Pulmonary artery endothelial cell (primary cell): ENCODE measurements around the gene CLIC3. TPM values are rescaled to one million over a fixed set of nuclear protein-coding genes. Genes with fewer than 3 reads are reported as not detected.

ENCODE experiments used
- DNase-seq: peaks from one replicate; pipeline ENCODE4 v3.0.0-alpha.2; 2011; ENCODE audit warnings: low read depth, low spot score
- total RNA-seq: library from RNA; depleted of rRNA; stranded (reverse); fragments of >200 nt; gene quantifications from 2 replicates; pipeline ENCODE4 v1.2.3, GENCODE V29; 2014

CLIC3 gene
- total RNA-seq, 1 donor from 2014 or later = 0.33 TPM

GRCh38 chr9:136952876-136953770 lies 43.2 kb downstream of the CLIC3 start:
- no peak for DNase-seq

GRCh38 chr9:136952321-136952850 lies 44.0 kb downstream of the CLIC3 start:
- DNase-seq = no peak

GRCh38 chr9:136951541-136952320 lies 44.6 kb downstream of the CLIC3 start, which contains the start of gene LCN12:
TSS of gene LCN12 (plus strand) at chr9:136952273. CDS start at chr9:136952328, 55 bp downstream.
- DNase-seq = no peak

- DNase-seq = no peak
Observed at GRCh38 chr9:136950656-136951276, 45.6 kb downstream of the CLIC3 start.

GRCh38 chr9:136949817-136950655 lies 46.3 kb downstream of the CLIC3 start:
- peak; percentile 45 for DNase-seq

GRCh38 chr9:136949239-136949816 lies 47.0 kb downstream of the CLIC3 start:
- DNase-seq = no peak

- DNase-seq = no peak
Observed at GRCh38 chr9:136947955-136948510, 48.3 kb downstream of the CLIC3 start.

GRCh38 chr9:136947028-136947891 lies 49.1 kb downstream of the CLIC3 start:
- DNase-seq = no peak

GRCh38 chr9:136946228-136947027 lies 49.9 kb downstream of the CLIC3 start:
- DNase-seq = no peak

GRCh38 chr9:136945333-136946227 lies 50.8 kb downstream of the CLIC3 start:
- no peak for DNase-seq

Other genes starting within 250 kb of the CLIC3 start
- gene LCN6, start 248.0 kb downstream of the CLIC3 start, total RNA-seq = not detected in 2 replicates
- not detected in 2 replicates for gene LCN8, start 238.3 kb downstream of the CLIC3 start, total RNA-seq
- gene LCN15, start 232.1 kb downstream of the CLIC3 start, total RNA-seq = not detected in 2 replicates
- gene TMEM141, start 205.2 kb downstream of the CLIC3 start, total RNA-seq = 47.5 and 73.2 TPM in 2 replicates
- gene CCDC183, start 200.2 kb downstream of the CLIC3 start, total RNA-seq = 0.18 and 0.26 TPM in 2 replicates
- gene RABL6, start 188.6 kb downstream of the CLIC3 start, total RNA-seq = 85.5 and 96.1 TPM in 2 replicates
- 0.66 and 0.78 TPM in 2 replicates for gene AJM1, start 154.1 kb downstream of the CLIC3 start, total RNA-seq
- 150 and 171 TPM in 2 replicates for gene PHPT1, start 147.2 kb downstream of the CLIC3 start, total RNA-seq
- 0.86 and 2.1 TPM in 2 replicates for gene MAMDC4, start 144.2 kb downstream of the CLIC3 start, total RNA-seq
- gene EDF1, start 130.3 kb downstream of the CLIC3 start, total RNA-seq = 279 and 309 TPM in 2 replicates
- 12.7 and 23.9 TPM in 2 replicates for gene TRAF2, start 110.1 kb downstream of the CLIC3 start, total RNA-seq
- 171 and 182 TPM in 2 replicates for gene FBXW5, start 51.8 kb downstream of the CLIC3 start, total RNA-seq
- 0.67 TPM in 1 of 2 replicates, not detected in the other for gene C8G, start 51.3 kb downstream of the CLIC3 start, total RNA-seq
- not detected in 2 replicates for gene LCN12, start 44.3 kb downstream of the CLIC3 start, total RNA-seq
- not detected in 2 replicates for gene PTGDS, start 19.1 kb downstream of the CLIC3 start, total RNA-seq
- not detected in 2 replicates for gene LCNL1, start 13.6 kb downstream of the CLIC3 start, total RNA-seq
- 17.8 and 18.0 TPM in 2 replicates for gene PAXX, start 4.1 kb downstream of the CLIC3 start, total RNA-seq
- 7.9 and 15.7 TPM in 2 replicates for gene ABCA2, start 31.7 kb upstream of the CLIC3 start, total RNA-seq
- gene FUT7, start 35.5 kb upstream of the CLIC3 start, total RNA-seq = not detected in 2 replicates
- gene NPDC1, start 49.6 kb upstream of the CLIC3 start, total RNA-seq = 31.2 and 33.0 TPM in 2 replicates
- gene ENTPD2, start 57.5 kb upstream of the CLIC3 start, total RNA-seq = not detected in 2 replicates
- 17.6 and 31.1 TPM in 2 replicates for gene SAPCD2, start 74.0 kb upstream of the CLIC3 start, total RNA-seq
- 15.4 and 17.0 TPM in 2 replicates for gene UAP1L1, start 80.9 kb upstream of the CLIC3 start, total RNA-seq
- gene MAN1B1, start 90.4 kb upstream of the CLIC3 start, total RNA-seq = 58.1 and 76.7 TPM in 2 replicates
- gene DPP7, start 118.2 kb upstream of the CLIC3 start, total RNA-seq = 73.7 and 133 TPM in 2 replicates
- gene GRIN1, start 142.6 kb upstream of the CLIC3 start, total RNA-seq = 0.04 and 0.26 TPM in 2 replicates
- gene LRRC26, start 173.5 kb upstream of the CLIC3 start, total RNA-seq = not detected in 2 replicates
- not detected in 2 replicates for gene TMEM210, start 175.5 kb upstream of the CLIC3 start, total RNA-seq
- gene ANAPC2, start 192.0 kb upstream of the CLIC3 start, total RNA-seq = 24.4 and 30.5 TPM in 2 replicates
- 107 and 115 TPM in 2 replicates for gene SSNA1, start 192.1 kb upstream of the CLIC3 start, total RNA-seq
- 5.1 and 6.4 TPM in 2 replicates for gene TPRN, start 204.2 kb upstream of the CLIC3 start, total RNA-seq
- gene TMEM203, start 209.1 kb upstream of the CLIC3 start, total RNA-seq = 26.1 and 34.2 TPM in 2 replicates
- 3.5 and 4.2 TPM in 2 replicates for gene NDOR1, start 209.1 kb upstream of the CLIC3 start, total RNA-seq
- 0.07 and 0.33 TPM in 2 replicates for gene RNF208, start 225.7 kb upstream of the CLIC3 start, total RNA-seq
- 0.11 and 0.46 TPM in 2 replicates for gene CYSRT1, start 228.6 kb upstream of the CLIC3 start, total RNA-seq
- 0.07 TPM in 2 replicates for gene RNF224, start 230.9 kb upstream of the CLIC3 start, total RNA-seq
- gene SLC34A3, start 234.3 kb upstream of the CLIC3 start, total RNA-seq = not detected in 2 replicates
- gene TUBB4B, start 244.7 kb upstream of the CLIC3 start, total RNA-seq = 279 and 476 TPM in 2 replicates